Left ventricle myocardium inferior (tissue), 1 donor: ENCODE data around the gene NELL1. TPM values are rescaled to one million over a fixed set of nuclear protein-coding genes. Genes with fewer than 3 reads are reported as not detected.

Experiments used
- DNase-seq: peaks from one replicate; pipeline ENCODE4 v3.0.0-alpha.2; 2020
- H3K27ac ChIP-seq: fragments of 200-600 bp; replicated peaks from 2 replicates; pipeline ENCODE4 v1.8.0; 2021
- H3K27me3 ChIP-seq: fragments of 200-600 bp; 2 replicates; pipeline ENCODE4 v1.8.0; 2021; ENCODE audit warnings: low read depth
- H3K36me3 ChIP-seq: fragments of 200-600 bp; 2 replicates; pipeline ENCODE4 v1.8.0; 2021
- H3K4me1 ChIP-seq: fragments of 200-600 bp; 2 replicates; pipeline ENCODE4 v1.8.0; 2021
- H3K4me3 ChIP-seq: fragments of 200-600 bp; 2 replicates; pipeline ENCODE4 v1.8.0; 2021; ENCODE audit warnings: mild to moderate bottlenecking, moderate library complexity
- H3K9me3 ChIP-seq: fragments of 200-600 bp; replicated peaks from 2 replicates; pipeline ENCODE4 v1.8.0; 2021
- CTCF ChIP-seq: fragments of 200-600 bp; IDR thresholded peaks from 2 replicates; pipeline ENCODE4 v1.8.0; 2021; ENCODE audit warnings: antibody characterized with exemption, mild to moderate bottlenecking, borderline replicate concordance
- intact Hi-C: fragments of 100-400 bp; cut with micrococcal nuclease; formaldehyde crosslinking; loops from one replicate; pipeline ENCODE4 v1.11.0; 2022
- total RNA-seq: library from RNA; stranded (reverse); fragmentation: NEBNext Ultra II Directional; extraction: Animal tissue kit (Norgen Biotek cat#: 25700); gene quantifications from one replicate; pipeline ENCODE4 v1.2.1, GENCODE V29; 2021
- donor health status: DM: no; HTN: yes; CAD: no; lungs with severe emphysema.

NELL1 gene
- total RNA-seq, 1 donor from 2014 or later: not detected

GRCh38 chr11:21316591-21316990 lies 647.2 kb downstream of the NELL1 start:
- Histone ChIP-seq H3K4me3 (no peak overlapping the region), H3K9me3 (no peaks in the 10 kb centered on the region), H3K27me3 (no peaks in the 10 kb centered on the region), H3K36me3 (no peaks in the 10 kb centered on the region), H3K4me1 (no peaks in the 10 kb centered on the region), H3K27ac (no peak overlapping the region)
- intact Hi-C loops: no loop called here
- no peak for TF ChIP-seq CTCF
- no peak for DNase-seq

- no peak overlapping the region for H3K4me3 ChIP-seq
- no peak for TF ChIP-seq CTCF
- no peak overlapping the region for H3K27ac ChIP-seq
- H3K27me3 ChIP-seq: no peaks in the 10 kb centered on the region
- H3K9me3 ChIP-seq: no peaks in the 10 kb centered on the region
- DNase-seq: no peak
- intact Hi-C loops: no loop called here
- no peaks in the 10 kb centered on the region for H3K36me3 ChIP-seq
- H3K4me1 ChIP-seq: no peaks in the 10 kb centered on the region
Measured at GRCh38 chr11:21321072-21321471, 651.7 kb downstream of the NELL1 start.

- no peak for DNase-seq
Measured at GRCh38 chr11:21321530-21321929, 652.1 kb downstream of the NELL1 start.

GRCh38 chr11:21323617-21324016 lies 654.2 kb downstream of the NELL1 start:
- no peak overlapping the region for H3K4me3 ChIP-seq
- H3K36me3 ChIP-seq: no peaks in the 10 kb centered on the region
- H3K27ac ChIP-seq: no peak overlapping the region
- peaks cover 3% of the 10 kb centered on the region for H3K9me3 ChIP-seq
- DNase-seq: no peak
- H3K27me3 ChIP-seq: no peaks in the 10 kb centered on the region
- TF ChIP-seq CTCF: no peak
- intact Hi-C loops: no loop called here
- no peaks in the 10 kb centered on the region for H3K4me1 ChIP-seq

More at GRCh38 chr11:21321530-21321929, 652.1 kb downstream of the NELL1 start:
- no peaks in the 10 kb centered on the region for H3K4me1 ChIP-seq
- intact Hi-C loops: no loop called here
- H3K27ac ChIP-seq: no peak overlapping the region
- TF ChIP-seq CTCF: no peak
- H3K36me3 ChIP-seq: no peaks in the 10 kb centered on the region
- no peaks in the 10 kb centered on the region for H3K9me3 ChIP-seq
- H3K4me3 ChIP-seq: no peak overlapping the region
- H3K27me3 ChIP-seq: no peaks in the 10 kb centered on the region

GRCh38 chr11:21343204-21343603 lies 673.8 kb downstream of the NELL1 start:
- no peak for DNase-seq
- no peak for TF ChIP-seq CTCF

GRCh38 chr11:21346361-21346760 lies 677.0 kb downstream of the NELL1 start:
- H3K4me1 ChIP-seq: no peaks in the 10 kb centered on the region
- H3K27me3 ChIP-seq: no peaks in the 10 kb centered on the region
- TF ChIP-seq CTCF: no peak
- H3K4me3 ChIP-seq: no peak overlapping the region
- no peaks in the 10 kb centered on the region for H3K9me3 ChIP-seq
- intact Hi-C loops: no loop called here
- no peaks in the 10 kb centered on the region for H3K36me3 ChIP-seq
- no peak overlapping the region for H3K27ac ChIP-seq
- no peak for DNase-seq

More at GRCh38 chr11:21343204-21343603, 673.8 kb downstream of the NELL1 start:
- Histone ChIP-seq H3K9me3 (no peaks in the 10 kb centered on the region), H3K4me3 (no peak overlapping the region), H3K27ac (no peak overlapping the region), H3K36me3 (no peaks in the 10 kb centered on the region), H3K4me1 (no peaks in the 10 kb centered on the region), H3K27me3 (no peaks in the 10 kb centered on the region)
- intact Hi-C loops: no loop called here
